SK-N-MC (cell line): ENCODE measurements around the gene RBM24.

Experiments
- EZH2 ChIP-seq: fragments of 200-600 bp; sonication (generic); IDR thresholded peaks from one replicate; pipeline ENCODE4 v1.6.1; 2017; ENCODE audit warnings: antibody characterized with exemption
- POLR2AphosphoS5 ChIP-seq: IDR thresholded peaks from 2 replicates; pipeline ENCODE4 v1.6.1; 2012; ENCODE audit warnings: mild to moderate bottlenecking, low read depth, low read length, borderline replicate concordance

- TF ChIP-seq EZH2 (no peak), POLR2AphosphoS5 (no peak)
Observed at GRCh38 chr6:17250237-17250636, 30.9 kb upstream of the RBM24 start.
